Measurements from ENCODE around the gene STX8. TPM values are rescaled to one million over a fixed set of nuclear protein-coding genes. Genes with fewer than 3 reads are reported as not detected.

The STX8 gene
- total and polyA plus RNA-seq, 7 donors: 34.0 to 70.6 (median 50.5) TPM

DNA sequence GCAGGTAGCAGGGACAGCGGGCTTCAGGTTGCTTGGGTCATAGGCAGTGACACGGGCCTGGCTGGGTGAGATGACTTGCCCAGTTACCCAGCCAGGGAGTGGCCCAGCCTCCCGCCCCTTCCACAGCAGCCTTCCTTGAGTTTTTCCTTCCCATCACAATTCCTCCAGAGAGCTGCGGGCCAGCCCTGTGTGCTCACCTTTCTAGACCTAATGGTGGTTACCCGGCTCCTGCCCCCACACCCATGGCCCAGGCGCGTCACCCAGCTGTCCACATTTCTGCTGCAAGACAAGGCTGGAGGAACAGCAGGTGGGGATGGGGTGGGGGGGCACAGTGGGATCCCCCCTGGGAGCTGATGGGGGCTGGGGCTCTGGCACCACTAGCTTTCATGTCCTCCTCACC is 351.1 kb downstream of the STX8 start:
- WGBS, 3 donors: 94% methylated on average over 6 to 7 of the region's 7 CpGs
- no peak for DNase-seq

DNA sequence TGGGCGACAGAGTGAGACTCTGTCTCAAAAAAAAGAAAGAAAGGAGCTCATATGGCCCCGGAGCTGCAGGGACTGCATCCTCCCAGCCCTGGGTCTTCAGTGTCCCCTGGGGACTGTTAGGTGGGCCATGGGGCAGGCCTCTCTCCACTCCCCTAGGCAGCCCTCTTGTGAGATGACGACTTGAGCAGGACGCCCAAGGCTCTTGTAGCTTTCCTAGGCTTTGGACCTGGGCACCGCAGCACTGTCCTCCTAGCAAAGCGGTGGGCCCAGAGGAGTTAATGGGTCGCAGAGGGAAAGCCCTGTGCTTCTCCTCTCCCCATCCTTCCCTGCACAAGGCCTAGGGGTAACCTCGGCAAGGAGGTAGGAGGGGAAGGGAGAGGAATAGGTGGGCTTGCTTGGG is 352.1 kb downstream of the STX8 start:
- Histone ChIP-seq H3K27me3 (ENCODE audit: insufficient read depth in 3 of 3, low read length in 2 of 3) (peaks cover 0 to 4% (median 0%) of the 10 kb centered on the region in 3 donors), H3K36me3 (ENCODE audit: insufficient read depth in 1 of 2, low read depth in 1 of 2) (no peaks in the 10 kb centered on the region), H3K4me1 (no peaks in the 10 kb centered on the region), H3K9me3 (no peaks in the 10 kb centered on the region), H3K4me3 (no peak overlapping the region), H3K27ac (no peak overlapping the region)
- DNase-seq (no peak), ATAC-seq (no peak)
- intact Hi-C loops (cut with DNase I): no loop called here
- 80 to 88% (median 84%) methylated on average over 7 to 8 of the region's 8 CpGs for WGBS, 3 donors
- TF ChIP-seq, protein P1, sequence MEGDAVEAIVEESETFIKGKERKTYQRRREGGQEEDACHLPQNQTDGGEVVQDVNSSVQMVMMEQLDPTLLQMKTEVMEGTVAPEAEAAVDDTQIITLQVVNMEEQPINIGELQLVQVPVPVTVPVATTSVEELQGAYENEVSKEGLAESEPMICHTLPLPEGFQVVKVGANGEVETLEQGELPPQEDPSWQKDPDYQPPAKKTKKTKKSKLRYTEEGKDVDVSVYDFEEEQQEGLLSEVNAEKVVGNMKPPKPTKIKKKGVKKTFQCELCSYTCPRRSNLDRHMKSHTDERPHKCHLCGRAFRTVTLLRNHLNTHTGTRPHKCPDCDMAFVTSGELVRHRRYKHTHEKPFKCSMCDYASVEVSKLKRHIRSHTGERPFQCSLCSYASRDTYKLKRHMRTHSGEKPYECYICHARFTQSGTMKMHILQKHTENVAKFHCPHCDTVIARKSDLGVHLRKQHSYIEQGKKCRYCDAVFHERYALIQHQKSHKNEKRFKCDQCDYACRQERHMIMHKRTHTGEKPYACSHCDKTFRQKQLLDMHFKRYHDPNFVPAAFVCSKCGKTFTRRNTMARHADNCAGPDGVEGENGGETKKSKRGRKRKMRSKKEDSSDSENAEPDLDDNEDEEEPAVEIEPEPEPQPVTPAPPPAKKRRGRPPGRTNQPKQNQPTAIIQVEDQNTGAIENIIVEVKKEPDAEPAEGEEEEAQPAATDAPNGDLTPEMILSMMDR (IDR thresholded peaks at IDR 0.05): no peak

More for the DNA sequence above, 351.1 kb downstream of the STX8 start:
- intact Hi-C loops (cut with DNase I): no loop called here
- H3K4me3 ChIP-seq: no peak overlapping the region
- H3K9me3 ChIP-seq: no peaks in the 10 kb centered on the region
- H3K4me1 ChIP-seq: no peaks in the 10 kb centered on the region
- no peak overlapping the region for H3K27ac ChIP-seq
- H3K27me3 ChIP-seq (ENCODE audit: insufficient read depth in 3 of 3, low read length in 2 of 3): peaks cover 0 to 2% (median 0%) of the 10 kb centered on the region in 3 donors
- TF ChIP-seq, protein P1 (IDR thresholded peaks at IDR 0.05): no peak
- no peaks in the 10 kb centered on the region for H3K36me3 ChIP-seq (ENCODE audit: insufficient read depth in 1 of 2, low read depth in 1 of 2)
- ATAC-seq: no peak

DNA sequence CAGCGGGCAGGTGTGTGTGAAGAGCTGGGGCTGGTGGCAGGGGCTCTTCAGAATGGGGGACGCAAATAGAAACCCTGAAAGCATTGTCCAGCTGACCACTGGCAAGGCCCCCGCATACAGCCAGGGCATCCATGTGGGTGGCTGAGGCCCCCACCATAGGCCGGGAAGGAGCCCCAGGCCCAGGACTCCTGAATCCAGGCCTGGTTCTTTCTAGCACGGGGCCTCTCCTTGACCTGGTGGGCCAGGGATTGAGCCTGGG is 353.8 kb downstream of the STX8 start:
- Histone ChIP-seq H3K4me1 (no peaks in the 10 kb centered on the region), H3K4me3 (no peak overlapping the region), H3K27ac (no peak overlapping the region), H3K27me3 (ENCODE audit: insufficient read depth in 3 of 3, low read length in 2 of 3) (peaks cover 0 to 4% (median 2%) of the 10 kb centered on the region in 3 donors), H3K9me3 (no peaks in the 10 kb centered on the region), H3K36me3 (ENCODE audit: insufficient read depth in 1 of 2, low read depth in 1 of 2) (no peaks in the 10 kb centered on the region)
- intact Hi-C loops (cut with DNase I): no loop called here
- no peak for DNase-seq
- TF ChIP-seq, protein P1 (IDR thresholded peaks at IDR 0.05): no peak
- ATAC-seq: no peak
- 97 to 100% (median 97%) methylated on average over 5 of the region's 5 CpGs for WGBS, 3 donors

DNA sequence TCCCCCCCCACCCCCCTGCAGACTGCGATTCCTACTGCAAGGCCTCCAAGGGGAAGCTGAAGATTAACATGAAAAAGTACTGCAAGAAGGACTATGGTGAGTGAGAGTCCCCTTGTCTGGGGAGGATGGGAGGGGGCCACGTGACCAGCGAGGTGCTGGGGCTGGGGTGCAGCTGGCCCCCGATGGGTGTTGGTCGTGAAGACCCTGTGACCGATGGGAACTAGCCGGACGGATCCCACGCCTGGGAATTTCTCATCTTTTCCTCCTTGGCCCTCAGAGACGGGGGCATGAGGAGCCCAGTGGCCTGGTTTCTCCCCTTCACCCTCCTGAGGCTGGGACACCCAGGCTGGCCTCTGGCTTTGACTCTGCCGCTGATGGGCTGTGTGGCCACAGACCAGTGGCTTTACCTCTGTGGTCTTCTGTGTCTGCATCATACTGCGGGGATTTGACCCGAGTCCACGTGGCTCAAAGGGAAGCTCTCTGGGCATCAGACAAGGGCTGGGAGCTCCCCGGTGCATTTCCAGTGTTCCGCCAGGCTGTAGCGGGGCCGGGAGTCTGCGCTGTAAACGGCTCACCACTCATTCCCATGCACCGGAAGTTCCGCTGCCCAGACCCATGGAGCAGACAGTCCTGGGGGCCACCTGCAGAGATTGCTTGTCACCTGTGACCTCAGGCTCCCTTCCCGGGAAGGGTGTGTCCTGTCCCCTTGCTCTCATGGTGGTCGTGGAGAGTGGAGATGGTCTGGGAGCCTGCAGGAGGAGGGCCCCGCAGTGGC is 354.3 kb downstream of the STX8 start:
- peaks cover under 1% of the 10 kb centered on the region for H3K9me3 ChIP-seq
- no peaks in the 10 kb centered on the region for H3K36me3 ChIP-seq (ENCODE audit: insufficient read depth in 1 of 2, low read depth in 1 of 2)
- intact Hi-C loops (cut with DNase I): no loop called here
- H3K4me1 ChIP-seq: no peaks in the 10 kb centered on the region
- DNase-seq (peak in 1 of 2 donors; percentile 34), ATAC-seq (no peak)
- H3K27me3 ChIP-seq (ENCODE audit: insufficient read depth in 3 of 3, low read length in 2 of 3): peaks cover 0 to 4% (median 2%) of the 10 kb centered on the region in 3 donors
- TF ChIP-seq, protein P1 (IDR thresholded peaks at IDR 0.05): no peak
- 92 to 94% (median 94%) methylated on average over 25 of the region's 25 CpGs for WGBS, 3 donors
- no peak overlapping the region for H3K27ac ChIP-seq
- H3K4me3 ChIP-seq: no peak overlapping the region
